Body of pancreas (tissue), 4 donors: ENCODE results near the gene KRT81.

ENCODE experiments used
- CTCF ChIP-seq, 7 experiments: fragments of 450-650 bp in 4 of 7; fragments of 200-600 bp in 3 of 7; sonication (generic) in 3 of 7; IDR thresholded peaks; one replicate each; pipeline ENCODE4 v1.5.1; 2016 to 2019; ENCODE audit warnings: antibody characterized with exemption in 7 of 7
- POLR2A ChIP-seq, 3 donors: fragments of 450-650 bp; IDR thresholded peaks; one replicate each; pipeline ENCODE4 v1.6.1; 2016; ENCODE audit warnings: antibody characterized with exemption in 3 of 3, mild to moderate bottlenecking in 2 of 3

GRCh38 chr12:52275686-52276085, 15.6 kb downstream of the KRT81 start:
- TF ChIP-seq POLR2A (IDR thresholded peaks at IDR 0.05) (no peak), CTCF (IDR thresholded peaks at IDR 0.05) (no peak)
